ENCODE data around the gene DDX5.

DDX5 gene

GRCh38 chr17:64506201-64506575 lies at the start of gene DDX5:
Gene DDX5 (minus strand): TSS chr17:64506289. CDS start chr17:64506119, 170 bp downstream.
- peak; percentile 98 for DNase-seq

GRCh38 chr17:64555281-64555680 lies 49.2 kb upstream of the DDX5 start:
- no peak for DNase-seq

- no peak for DNase-seq
Observed at GRCh38 chr17:64554028-64554637, 48.0 kb upstream of the DDX5 start.

GRCh38 chr17:64551461-64551860 lies 45.4 kb upstream of the DDX5 start:
- no peak for DNase-seq

- no peak for DNase-seq
Observed at GRCh38 chr17:64547319-64547718, 41.2 kb upstream of the DDX5 start.

DNA sequence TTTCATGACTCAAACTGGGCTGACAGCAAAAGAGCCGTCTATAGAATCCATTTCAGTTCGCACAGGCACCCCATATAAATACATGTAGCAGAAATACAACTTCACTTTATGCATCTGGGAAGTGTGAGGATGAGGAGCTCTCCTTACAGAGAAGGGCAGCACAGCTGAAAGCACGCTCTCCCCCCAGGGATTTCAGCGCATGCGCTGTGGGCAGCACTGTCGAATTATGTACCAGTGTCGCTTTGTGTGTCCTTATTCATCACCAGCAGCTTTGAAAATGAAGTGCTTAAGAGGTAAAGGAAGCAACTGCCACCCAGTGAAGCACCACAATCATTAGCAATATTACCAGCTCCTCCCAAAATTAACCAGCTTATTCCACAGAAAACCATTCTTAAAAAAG lies 40.6 kb upstream of the DDX5 start:
- DNase-seq: no peak

DNA sequence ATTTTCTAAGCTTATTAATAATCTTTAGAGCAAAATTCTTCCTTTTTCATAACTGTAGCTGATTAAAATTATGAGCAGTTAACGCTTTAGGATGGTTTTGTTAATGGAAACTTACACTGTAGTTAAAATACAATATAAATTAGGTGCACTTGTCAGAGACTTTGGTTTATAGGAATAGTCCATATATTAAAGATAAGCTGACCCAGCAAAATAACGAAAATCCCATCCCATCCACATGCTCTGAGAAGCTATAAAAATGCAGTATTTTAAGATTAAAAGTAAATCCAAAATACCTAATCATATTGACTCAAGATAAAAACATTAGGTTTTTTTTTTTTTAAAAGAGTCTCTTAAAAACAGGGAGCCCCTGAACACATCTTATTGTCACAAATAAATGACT lies 38.7 kb upstream of the DDX5 start:
- no peak for DNase-seq

- no peak for DNase-seq
Observed at GRCh38 chr17:64540118-64540776, 34.2 kb upstream of the DDX5 start.

- no peak for DNase-seq
Observed at GRCh38 chr17:64538508-64539130, 32.5 kb upstream of the DDX5 start.

DNA sequence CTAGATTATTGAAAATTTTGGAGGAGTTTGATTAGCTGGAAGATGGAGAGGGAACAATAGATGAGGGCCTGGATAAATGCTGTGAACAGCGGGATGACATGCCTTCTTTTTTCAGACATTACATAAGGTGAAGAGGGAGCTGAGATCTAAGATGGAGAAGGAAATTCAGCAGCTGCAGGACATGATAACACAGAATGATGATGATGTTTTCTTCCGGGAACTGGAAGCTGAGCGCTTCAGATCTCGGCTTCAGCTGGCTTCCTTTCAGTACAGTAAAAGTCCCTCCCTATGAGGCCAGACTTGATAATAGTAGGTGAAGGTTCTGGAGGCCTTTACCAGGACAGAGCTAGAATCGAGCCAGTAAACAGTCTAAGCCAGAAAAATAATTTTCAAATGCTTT lies 31.4 kb upstream of the DDX5 start:
- DNase-seq: no peak

DNA sequence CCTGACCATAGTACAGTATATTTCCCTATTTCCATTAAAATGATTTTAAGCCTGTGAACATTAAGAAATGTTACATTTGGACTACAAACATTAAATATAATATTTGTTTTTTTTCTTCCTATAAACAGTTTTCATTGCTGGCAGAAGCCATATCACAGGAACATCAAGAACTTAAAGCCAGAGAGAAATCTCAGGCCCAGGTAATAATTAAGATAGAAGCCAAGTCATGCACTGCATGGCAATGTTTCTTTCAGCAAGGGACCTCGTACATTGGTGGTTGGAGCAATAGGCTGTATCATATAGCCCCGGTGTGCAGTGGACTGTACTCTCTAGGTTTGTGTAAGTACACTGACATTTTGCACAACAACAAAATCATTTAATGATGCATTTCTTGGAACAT lies 30.8 kb upstream of the DDX5 start:
- DNase-seq: no peak

DNA sequence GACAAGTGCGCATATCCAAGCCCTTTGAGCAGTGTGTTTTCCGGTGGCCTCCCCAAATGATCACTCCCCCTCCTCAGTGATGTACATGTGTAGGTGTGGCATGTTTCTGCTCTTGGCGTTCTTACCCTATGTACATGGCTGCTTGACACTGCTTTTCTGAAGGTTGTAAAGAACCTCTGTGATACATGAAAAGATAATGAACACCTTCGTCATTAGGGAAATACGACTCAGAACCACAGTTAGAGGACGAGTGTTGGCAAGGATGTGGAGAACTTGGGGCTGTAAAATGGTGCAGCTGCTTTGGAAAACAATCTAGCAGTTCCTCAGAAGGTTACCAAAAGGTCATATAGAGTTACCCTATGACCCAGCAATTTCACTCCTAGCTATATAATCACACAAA lies 29.3 kb upstream of the DDX5 start:
- DNase-seq: no peak

- DNase-seq: no peak
Observed at GRCh38 chr17:64534187-64534586, 28.1 kb upstream of the DDX5 start.

DNA sequence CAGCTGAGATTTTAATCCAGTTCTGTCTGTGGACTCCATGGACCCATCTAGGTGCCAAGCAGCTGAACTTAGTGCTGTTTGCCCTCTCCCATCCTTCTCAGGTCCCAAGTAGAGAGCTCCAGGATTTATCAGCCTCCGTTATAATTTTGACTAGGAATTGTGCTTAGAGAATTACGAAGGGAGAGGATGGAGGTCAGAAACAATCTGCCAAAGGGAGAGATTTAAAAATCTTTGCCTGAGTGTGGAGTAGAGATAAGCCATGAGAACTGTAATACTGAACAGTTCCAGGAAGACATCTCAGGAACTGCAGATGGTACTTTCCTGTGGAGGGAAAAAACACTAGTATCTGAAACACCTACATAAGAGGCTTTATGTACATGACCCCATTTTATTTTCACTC lies 27.7 kb upstream of the DDX5 start:
- DNase-seq: no peak

GRCh38 chr17:64532409-64532808 lies 26.3 kb upstream of the DDX5 start:
- no peak for DNase-seq

DNA sequence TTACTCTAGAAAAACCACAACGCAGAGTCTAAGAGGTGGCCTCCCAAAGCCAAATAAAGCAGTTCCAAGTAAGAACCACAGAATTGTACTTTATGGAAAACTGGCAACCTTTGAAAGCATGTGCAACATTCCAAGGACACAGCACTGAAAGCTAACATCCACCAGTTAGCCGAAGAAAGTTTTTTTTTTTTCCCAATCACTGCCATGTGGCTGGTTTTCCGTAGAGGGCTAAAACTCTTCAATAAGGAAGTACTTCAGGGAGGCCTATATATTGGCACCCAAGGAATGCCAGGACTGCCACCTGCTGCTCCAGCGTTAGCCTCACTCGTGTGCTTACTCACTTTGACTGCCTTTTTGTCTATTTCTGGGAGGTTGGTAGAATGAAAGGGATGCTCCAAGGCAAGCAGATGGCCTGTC lies 25.9 kb upstream of the DDX5 start:
- no peak for DNase-seq

GRCh38 chr17:64529221-64529620 lies 23.1 kb upstream of the DDX5 start:
- DNase-seq: no peak

GRCh38 chr17:64527914-64528313 lies 21.8 kb upstream of the DDX5 start:
- DNase-seq: no peak

DNA sequence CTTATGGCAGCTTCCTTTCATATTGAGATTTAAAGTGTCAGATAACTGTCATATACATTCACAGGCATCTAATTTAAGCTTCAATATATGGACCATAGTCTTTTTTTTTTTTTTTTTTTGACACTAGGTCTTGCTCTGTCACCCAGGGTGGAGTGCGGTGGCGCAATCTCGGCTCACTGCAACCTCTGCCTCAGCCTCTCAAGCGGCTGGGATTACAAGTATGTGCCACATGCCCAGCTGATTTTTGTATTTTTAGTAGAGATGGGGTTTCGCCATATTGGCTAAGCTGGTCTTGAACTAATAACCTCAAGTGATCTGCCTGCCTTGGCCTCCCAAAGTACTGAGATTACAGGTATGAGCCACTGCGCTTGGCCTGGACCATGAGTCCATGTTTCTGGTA lies 14.3 kb upstream of the DDX5 start:
- no peak for DNase-seq

GRCh38 chr17:64519601-64520000 lies 13.5 kb upstream of the DDX5 start:
- no peak for DNase-seq

- DNase-seq: no peak
Observed at GRCh38 chr17:64515829-64516228, 9.7 kb upstream of the DDX5 start.

DNA sequence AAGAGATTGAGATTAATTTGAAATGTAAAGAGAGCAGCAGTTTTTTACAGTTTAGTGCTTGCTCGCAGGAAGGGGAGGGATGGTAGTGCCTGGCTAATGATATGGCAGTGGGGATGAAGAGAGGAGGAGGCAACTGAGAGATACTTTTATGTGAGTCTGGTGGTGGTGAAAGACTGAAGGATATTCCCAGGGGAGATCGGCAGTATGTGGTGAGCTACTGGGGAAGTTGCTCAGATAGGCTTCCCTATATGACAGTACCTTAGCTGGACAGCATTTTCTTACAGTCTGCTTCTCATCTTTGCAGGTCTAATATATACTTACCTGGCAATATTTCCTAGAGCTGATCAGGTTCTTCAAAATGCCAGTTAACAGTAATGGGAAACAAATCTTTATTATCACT lies 9.3 kb upstream of the DDX5 start:
- no peak for DNase-seq

DNA sequence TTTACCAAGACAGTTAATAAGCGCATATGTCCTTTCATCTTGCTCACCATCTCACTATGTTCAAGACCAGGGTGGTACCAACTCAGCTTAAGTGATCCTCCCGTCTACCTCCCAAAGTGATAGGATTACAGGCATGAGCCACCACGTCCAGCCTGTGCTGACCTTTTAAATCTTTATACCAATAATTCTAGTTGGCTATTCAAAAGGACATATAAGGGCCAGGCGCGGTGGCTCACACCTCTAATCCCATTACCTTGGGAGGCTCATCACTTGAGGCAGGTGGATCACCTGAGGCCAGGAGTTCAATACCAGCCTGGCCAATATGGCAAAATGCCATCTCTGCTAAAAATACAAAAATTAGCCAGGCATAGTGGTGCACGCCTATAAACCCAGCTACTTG lies 3.1 kb upstream of the DDX5 start:
- no peak for DNase-seq

DNA sequence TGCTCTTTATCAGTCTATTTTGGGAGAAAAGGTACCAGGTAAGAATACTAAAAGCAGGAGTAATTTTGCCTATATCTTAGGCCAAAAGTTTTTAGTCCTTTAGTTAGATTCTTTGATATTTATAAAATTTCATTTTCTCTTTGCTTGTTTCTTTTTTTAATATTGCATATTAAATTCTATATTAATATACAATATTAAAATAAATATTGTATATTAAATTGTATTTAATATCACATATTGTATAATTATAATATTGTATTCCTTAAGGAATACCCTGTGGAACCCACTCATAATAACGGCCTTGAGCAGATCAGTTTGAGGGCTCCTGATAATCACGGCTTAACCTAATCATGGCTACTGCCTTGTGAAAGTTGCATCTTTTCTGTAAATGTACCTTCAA lies 2.6 kb upstream of the DDX5 start:
- no peak for DNase-seq

DNA sequence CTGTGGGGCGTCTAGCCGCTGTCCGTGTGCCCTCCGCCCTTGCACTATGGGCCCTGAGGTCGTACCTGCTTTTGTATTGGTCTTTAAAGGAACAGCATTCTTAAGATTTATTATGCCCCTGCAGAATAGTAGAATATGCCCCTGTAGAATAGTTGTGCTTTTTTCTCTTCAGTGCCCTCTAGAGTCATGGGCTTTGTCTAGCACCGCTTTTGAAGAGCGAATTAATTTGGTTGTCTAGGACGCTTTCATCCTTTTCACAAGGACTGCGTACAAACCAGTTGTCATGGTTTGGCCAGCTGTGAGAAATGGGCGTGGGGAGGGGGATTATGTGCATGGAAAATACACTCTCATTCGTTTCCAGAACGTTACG lies 1.3 kb upstream of the DDX5 start:
- DNase-seq: peak; percentile 30 to 31
